GM12891 (cell line): ENCODE measurements around the gene ARAP2.

ENCODE experiments used
- DNase-seq: peaks from one replicate; pipeline ENCODE4 v3.0.0; 2011; ENCODE audit warnings: low spot score; ENCODE audit not compliant: insufficient read length
- FAIRE-seq: peaks from 2 replicates; lab custom pipeline; 2011; peaks lifted over from hg19 to GRCh38; lab: Jason Lieb, UNC
- PAX5 ChIP-seq: IDR thresholded peaks from 2 replicates; pipeline ENCODE4 v1.6.1; 2011; ENCODE audit warnings: low read length, moderate library complexity, mild to moderate bottlenecking; ENCODE audit not compliant: insufficient read depth, severe bottlenecking
- POLR2A ChIP-seq: IDR thresholded peaks from 2 replicates; pipeline ENCODE4 v1.6.1; 2011; ENCODE audit warnings: low read depth, low read length, control low read depth
- POLR2AphosphoS5 ChIP-seq: IDR thresholded peaks from 2 replicates; pipeline ENCODE4 v1.6.1; 2011; ENCODE audit warnings: low read depth, low read length, control low read depth
- POU2F2 ChIP-seq: IDR thresholded peaks from 2 replicates; pipeline ENCODE4 v1.6.1; 2011; ENCODE audit warnings: low read depth, mild to moderate bottlenecking, control low read depth, low read length, moderate library complexity
- SPI1 ChIP-seq: IDR thresholded peaks from 2 replicates; pipeline ENCODE4 v1.6.1; 2011; ENCODE audit warnings: low read depth, low read length, control low read depth
- TAF1 ChIP-seq: IDR thresholded peaks from 2 replicates; pipeline ENCODE4 v1.6.1; 2011; ENCODE audit warnings: low read depth, low read length, control low read depth

ARAP2 gene

GRCh38 chr4:36264207-36264826, 20.0 kb upstream of the ARAP2 start:
- FAIRE-seq (no peak), DNase-seq (no peak)
- TF ChIP-seq PAX5 (no peak), POLR2A (no peak), TAF1 (no peak), POU2F2 (no peak), POLR2AphosphoS5 (no peak), SPI1 (no peak)

GRCh38 chr4:36260731-36261130, 16.4 kb upstream of the ARAP2 start:
- TF ChIP-seq POU2F2 (no peak), POLR2A (no peak)
- DNase-seq (no peak), FAIRE-seq (no peak)

- DNase-seq: no peak
- TF ChIP-seq POLR2AphosphoS5 (peak; percentile 62; the same call in 1 of the 2 replicates), POLR2A (peak; percentile 58; the same call in 1 of the 2 replicates), POU2F2 (no peak), TAF1 (0 out of 2 replicates have a peak, but pooled peaks have one; percentile 34), SPI1 (peak; percentile 88), PAX5 (no peak)
- FAIRE-seq: peak; percentile 96
Observed at GRCh38 chr4:36256398-36256891, 12.1 kb upstream of the ARAP2 start.

GRCh38 chr4:36255577-36255976, 11.3 kb upstream of the ARAP2 start:
- FAIRE-seq (peak; percentile 94), DNase-seq (no peak)
- peak; percentile 55; the same call in 1 of the 2 replicates for TF ChIP-seq POLR2AphosphoS5
- TF ChIP-seq POLR2A: 0 out of 2 replicates have a peak, but pooled peaks have one; percentile 32
- peak; percentile 77 for TF ChIP-seq PAX5
- TF ChIP-seq POU2F2: 0 out of 2 replicates have a peak, but pooled peaks have one; percentile 45
- no peak; the same call in 1 of the 2 replicates for TF ChIP-seq TAF1
- no peak for TF ChIP-seq SPI1

GRCh38 chr4:36254371-36254770, 10.1 kb upstream of the ARAP2 start:
- DNase-seq (no peak), FAIRE-seq (no peak)
- TF ChIP-seq POLR2A: no peak
- no peak for TF ChIP-seq SPI1
- TF ChIP-seq TAF1: no peak
- TF ChIP-seq PAX5: no peak
- TF ChIP-seq POLR2AphosphoS5: no peak
- no peak for TF ChIP-seq POU2F2

GRCh38 chr4:36251983-36252382, 7.7 kb upstream of the ARAP2 start:
- FAIRE-seq: no peak
- no peak for TF ChIP-seq POLR2AphosphoS5

GRCh38 chr4:36249610-36250009, 5.3 kb upstream of the ARAP2 start:
- FAIRE-seq: no peak

More at GRCh38 chr4:36251983-36252382, 7.7 kb upstream of the ARAP2 start:
- DNase-seq: no peak

GRCh38 chr4:36243355-36244256, 708 bp downstream of the ARAP2 start:
- DNase-seq: no peak
- no peak for FAIRE-seq
- TF ChIP-seq SPI1: no peak
- 0 out of 2 replicates have a peak, but pooled peaks have one; percentile 15 for TF ChIP-seq TAF1
- peak; percentile 6; the same call in 1 of the 2 replicates for TF ChIP-seq POLR2A
- no peak for TF ChIP-seq PAX5
- TF ChIP-seq POLR2AphosphoS5: no peak
- no peak for TF ChIP-seq POU2F2

More at GRCh38 chr4:36249610-36250009, 5.3 kb upstream of the ARAP2 start:
- TF ChIP-seq TAF1 (no peak), SPI1 (no peak), POLR2AphosphoS5 (no peak), POLR2A (no peak), PAX5 (no peak), POU2F2 (no peak)
- DNase-seq: no peak

- TF ChIP-seq PAX5 (no peak), SPI1 (no peak), POU2F2 (no peak)
- FAIRE-seq (peak; percentile 56), DNase-seq (no peak)
Observed at GRCh38 chr4:36242629-36243354, 1.5 kb downstream of the ARAP2 start.
